Measurements from ENCODE around the gene BANK1.

Gene BANK1

GRCh38 chr4:102120846-102121245, 330.3 kb downstream of the BANK1 start:
- peaks cover 6 to 8% of the 10 kb centered on the region in 2 donors for H3K9me3 Mint-ChIP-seq
- no peaks in the 10 kb centered on the region for H3K4me1 Mint-ChIP-seq (ENCODE audit: low read depth in 2 of 2)
- no peaks in the 10 kb centered on the region for H3K27me3 Mint-ChIP-seq
- no peak overlapping the region for H3K4me3 Mint-ChIP-seq
- H3K27ac Mint-ChIP-seq, result peak overlapping the region in 1 of 2 donors; percentile 5
- DNase-seq, result no peak
- H3K36me3 Mint-ChIP-seq (ENCODE audit: insufficient read depth), result no peaks in the 10 kb centered on the region
- ATAC-seq (replicated peaks), result no peak
